ENCODE data around the gene SARS2. TPM values are rescaled to one million over a fixed set of nuclear protein-coding genes. Genes with fewer than 3 reads are reported as not detected.

Gene SARS2
- total RNA-seq, 5 donors from 2014 or later (not counting 1 experiment from before 2014, with no cell fraction given) = 22.0 to 33.5 (median 26.0) TPM

DNA sequence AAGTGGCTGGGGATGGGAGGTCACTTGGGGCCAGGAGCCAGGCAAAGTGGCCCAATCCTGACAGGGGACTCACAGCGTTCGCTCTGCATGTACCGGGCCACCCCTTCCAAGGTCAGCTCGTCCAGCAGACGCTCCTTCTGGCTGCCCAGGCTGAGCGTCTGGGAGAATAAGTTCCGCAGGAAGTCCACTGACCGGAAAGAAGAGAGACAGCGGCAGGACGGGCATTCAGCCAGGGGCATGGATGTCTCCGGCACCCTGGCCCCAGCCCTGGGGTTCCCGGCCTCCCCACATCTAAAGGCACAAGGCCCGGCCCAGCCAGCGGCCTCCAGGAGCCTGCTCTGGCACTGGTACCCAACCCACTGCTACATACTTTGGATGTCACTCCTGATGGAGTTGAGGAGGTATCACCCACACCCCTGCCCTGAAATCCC is 37.2 kb downstream of the SARS2 start:
- Mint-ChIP-seq H3K9me3 (no peaks in the 10 kb centered on the region), H3K4me3 (no peak overlapping the region), H3K36me3 (peaks cover 10% of the 10 kb centered on the region), H3K27me3 (no peaks in the 10 kb centered on the region), H3K4me1 (peaks cover 15 to 22% (median 15%) of the 10 kb centered on the region in 3 donors), H3K27ac (no peak overlapping the region)
- ATAC-seq (replicated peaks in 1 of 4) (no peak), DNase-seq (no peak)
- WGBS (ENCODE audit: insufficient coverage) = 96% methylated on average over 8 of the region's 14 CpGs
- peaks cover 13 to 23% of the 10 kb centered on the region in 2 donors for H3K36me3 ChIP-seq (ENCODE audit: control insufficient read depth in 2 of 2, extremely low read depth in 1 of 2, insufficient read depth in 1 of 2, low read length in 1 of 2)
- H3K4me3 ChIP-seq (ENCODE audit: control insufficient read depth in 1 of 2, extremely low read depth in 1 of 2, low read length in 1 of 2) = no peak overlapping the region
- H3K4me1 ChIP-seq (ENCODE audit: control insufficient read depth in 1 of 2, extremely low read depth in 1 of 2, insufficient read depth in 2 of 2, low read length in 2 of 2) = peaks cover 0 to 11% of the 10 kb centered on the region in 2 experiments
- no peak overlapping the region for H3K27ac ChIP-seq (ENCODE audit: low read length)
- H3K9me3 ChIP-seq = no peaks in the 10 kb centered on the region
- POLR2A ChIA-PET = no interaction called here
- H3K27me3 ChIP-seq (replicated peaks in 1 of 2; ENCODE audit: control insufficient read depth in 2 of 2, extremely low read depth in 1 of 2, insufficient read depth in 2 of 2, low read length in 1 of 2) = no peaks in the 10 kb centered on the region
- CTCF ChIA-PET = no interaction called here

- H3K4me3 Mint-ChIP-seq = no peak overlapping the region
- no peaks in the 10 kb centered on the region for H3K27me3 Mint-ChIP-seq
- no peaks in the 10 kb centered on the region for H3K9me3 ChIP-seq
- CTCF ChIA-PET = no interaction called here
- H3K36me3 Mint-ChIP-seq = peaks cover 10% of the 10 kb centered on the region
- H3K9me3 Mint-ChIP-seq = no peaks in the 10 kb centered on the region
- 100% methylated on average over 2 of the region's 5 CpGs for WGBS (ENCODE audit: insufficient coverage)
- H3K4me1 Mint-ChIP-seq = peaks cover 9 to 17% (median 13%) of the 10 kb centered on the region in 3 donors
- no peak overlapping the region for H3K27ac ChIP-seq (ENCODE audit: low read length)
- ATAC-seq (replicated peaks in 1 of 4) (no peak), DNase-seq (no peak)
- POLR2A ChIA-PET = no interaction called here
- no peak overlapping the region for H3K4me3 ChIP-seq (ENCODE audit: control insufficient read depth in 1 of 2, extremely low read depth in 1 of 2, low read length in 1 of 2)
- H3K4me1 ChIP-seq (ENCODE audit: control insufficient read depth in 1 of 2, extremely low read depth in 1 of 2, insufficient read depth in 2 of 2, low read length in 2 of 2) = peaks cover 0 to 6% of the 10 kb centered on the region in 2 experiments
- H3K27ac Mint-ChIP-seq = no peak overlapping the region
- no peaks in the 10 kb centered on the region for H3K27me3 ChIP-seq (replicated peaks in 1 of 2; ENCODE audit: control insufficient read depth in 2 of 2, extremely low read depth in 1 of 2, insufficient read depth in 2 of 2, low read length in 1 of 2)
- H3K36me3 ChIP-seq (ENCODE audit: control insufficient read depth in 2 of 2, extremely low read depth in 1 of 2, insufficient read depth in 1 of 2, low read length in 1 of 2) = peaks cover 13 to 26% of the 10 kb centered on the region in 2 donors
Observed at GRCh38 chr19:38892841-38893240, 37.7 kb downstream of the SARS2 start.

DNA sequence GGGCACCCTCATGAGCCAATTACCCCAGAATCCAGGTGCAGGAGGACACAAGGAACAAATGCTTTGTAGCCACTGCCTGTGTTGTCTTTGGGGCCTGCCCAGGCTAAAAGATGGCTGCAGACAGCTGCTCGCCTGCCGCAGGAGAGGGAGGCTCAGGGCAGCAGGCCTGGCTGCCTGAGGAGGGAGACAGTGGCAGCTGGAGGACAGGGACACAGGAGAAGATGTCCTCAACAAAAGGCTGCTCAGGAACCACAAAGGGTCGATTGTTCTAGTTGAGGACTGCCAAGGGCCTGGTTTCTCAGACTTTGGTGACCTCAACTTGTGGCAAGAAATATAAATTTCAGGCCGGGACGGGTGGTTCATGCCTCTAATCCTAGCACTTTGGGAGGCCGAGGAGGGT is 38.8 kb downstream of the SARS2 start:
- ChIA-PET CTCF (interaction anchor here (0.5 to 0.7 kb wide), 3 partner anchors 14 to 565 kb away, joined by 3 to 4 read pairs (median 4); no protein-coding TSS in a partner anchor), POLR2A (no interaction called here)
- no peak overlapping the region for H3K27ac ChIP-seq (ENCODE audit: low read length)
- Mint-ChIP-seq H3K4me3 (no peak overlapping the region), H3K27ac (no peak overlapping the region), H3K4me1 (peaks cover 7 to 10% (median 10%) of the 10 kb centered on the region in 3 donors), H3K36me3 (peaks cover 10% of the 10 kb centered on the region), H3K27me3 (no peaks in the 10 kb centered on the region), H3K9me3 (no peaks in the 10 kb centered on the region)
- H3K4me1 ChIP-seq (ENCODE audit: control insufficient read depth in 1 of 2, extremely low read depth in 1 of 2, insufficient read depth in 2 of 2, low read length in 2 of 2) = peaks cover 0 to 5% of the 10 kb centered on the region in 2 experiments
- H3K27me3 ChIP-seq (replicated peaks in 1 of 2; ENCODE audit: control insufficient read depth in 2 of 2, extremely low read depth in 1 of 2, insufficient read depth in 2 of 2, low read length in 1 of 2) = no peaks in the 10 kb centered on the region
- WGBS (ENCODE audit: insufficient coverage) = 93% methylated on average over 5 of the region's 6 CpGs
- H3K36me3 ChIP-seq (ENCODE audit: control insufficient read depth in 2 of 2, extremely low read depth in 1 of 2, insufficient read depth in 1 of 2, low read length in 1 of 2) = peaks cover 13 to 26% of the 10 kb centered on the region in 2 donors
- no peaks in the 10 kb centered on the region for H3K9me3 ChIP-seq
- no peak overlapping the region for H3K4me3 ChIP-seq (ENCODE audit: control insufficient read depth in 1 of 2, extremely low read depth in 1 of 2, low read length in 1 of 2)
- no peak for ATAC-seq (replicated peaks in 1 of 4)
- DNase-seq = no peak

DNA sequence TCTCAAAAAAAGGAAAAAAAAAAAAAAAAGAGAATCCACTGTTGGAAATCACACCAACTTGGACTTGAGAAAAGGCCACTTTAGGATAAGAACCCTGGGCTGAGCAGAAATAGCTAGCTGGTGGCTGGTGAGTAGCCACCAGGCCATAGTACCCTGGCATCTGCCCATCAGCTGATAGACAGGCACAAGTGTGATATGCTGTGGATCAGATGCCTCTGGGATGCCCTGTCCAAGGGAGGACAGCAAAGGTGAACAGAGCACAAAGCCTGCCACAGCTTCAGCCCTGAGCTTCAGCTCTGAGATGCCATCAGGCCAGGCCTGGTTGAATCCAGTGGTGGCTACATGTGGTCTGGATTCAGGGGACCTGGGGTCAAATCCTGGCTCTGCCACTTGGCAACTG is 39.9 kb downstream of the SARS2 start:
- peaks cover 0 to 5% of the 10 kb centered on the region in 2 experiments for H3K4me1 ChIP-seq (ENCODE audit: control insufficient read depth in 1 of 2, extremely low read depth in 1 of 2, insufficient read depth in 2 of 2, low read length in 2 of 2)
- no peaks in the 10 kb centered on the region for H3K9me3 ChIP-seq
- no peak for ATAC-seq (replicated peaks in 1 of 4)
- Mint-ChIP-seq H3K9me3 (no peaks in the 10 kb centered on the region), H3K4me3 (no peak overlapping the region), H3K27me3 (no peaks in the 10 kb centered on the region), H3K4me1 (peaks cover 7 to 8% (median 8%) of the 10 kb centered on the region in 3 donors), H3K27ac (no peak overlapping the region), H3K36me3 (peaks cover 10% of the 10 kb centered on the region)
- no peak for DNase-seq
- peaks cover 13 to 26% of the 10 kb centered on the region in 2 donors for H3K36me3 ChIP-seq (ENCODE audit: control insufficient read depth in 2 of 2, extremely low read depth in 1 of 2, insufficient read depth in 1 of 2, low read length in 1 of 2)
- no peaks in the 10 kb centered on the region for H3K27me3 ChIP-seq (replicated peaks in 1 of 2; ENCODE audit: control insufficient read depth in 2 of 2, extremely low read depth in 1 of 2, insufficient read depth in 2 of 2, low read length in 1 of 2)
- ChIA-PET POLR2A (interaction anchor here in 1 of 2 donors (0.7 kb wide), 1 partner anchor 50 kb away, joined by 5 read pairs; no protein-coding TSS in a partner anchor), CTCF (interaction anchor here (0.6 to 1.0 kb wide), 2 partner anchors 20 to 627 kb away, joined by 5 to 8 read pairs; no protein-coding TSS in a partner anchor)
- no peak overlapping the region for H3K4me3 ChIP-seq (ENCODE audit: control insufficient read depth in 1 of 2, extremely low read depth in 1 of 2, low read length in 1 of 2)
- no peak overlapping the region for H3K27ac ChIP-seq (ENCODE audit: low read length)

GRCh38 chr19:38889803-38890202 is 40.8 kb downstream of the SARS2 start:
- H3K27me3 ChIP-seq (replicated peaks in 1 of 2; ENCODE audit: control insufficient read depth in 2 of 2, extremely low read depth in 1 of 2, insufficient read depth in 2 of 2, low read length in 1 of 2) = no peaks in the 10 kb centered on the region
- H3K27ac ChIP-seq (ENCODE audit: low read length) = no peak overlapping the region
- H3K4me3 ChIP-seq (ENCODE audit: control insufficient read depth in 1 of 2, extremely low read depth in 1 of 2, low read length in 1 of 2) = no peak overlapping the region
- H3K36me3 Mint-ChIP-seq = peaks cover 10% of the 10 kb centered on the region
- no peak overlapping the region for H3K4me3 Mint-ChIP-seq
- H3K4me1 ChIP-seq (ENCODE audit: control insufficient read depth in 1 of 2, extremely low read depth in 1 of 2, insufficient read depth in 2 of 2, low read length in 2 of 2) = peaks cover 0 to 5% of the 10 kb centered on the region in 2 experiments
- DNase-seq (no peak), ATAC-seq (replicated peaks in 1 of 4) (no peak)
- peaks cover 4 to 8% (median 7%) of the 10 kb centered on the region in 3 donors for H3K4me1 Mint-ChIP-seq
- ChIA-PET CTCF (interaction anchor here in 1 of 2 donors (1.0 kb wide), 1 partner anchor 20 kb away, joined by 5 read pairs; no protein-coding TSS in a partner anchor), POLR2A (interaction anchor here in 1 of 2 donors (1.0 kb wide), 1 partner anchor 10 kb away, joined by 4 read pairs; the partner anchor contains the start of gene NFKBIB)
- no peaks in the 10 kb centered on the region for H3K27me3 Mint-ChIP-seq
- no peaks in the 10 kb centered on the region for H3K9me3 ChIP-seq
- H3K36me3 ChIP-seq (ENCODE audit: control insufficient read depth in 2 of 2, extremely low read depth in 1 of 2, insufficient read depth in 1 of 2, low read length in 1 of 2) = peaks cover 13 to 26% of the 10 kb centered on the region in 2 donors
- H3K27ac Mint-ChIP-seq = no peak overlapping the region
- no peaks in the 10 kb centered on the region for H3K9me3 Mint-ChIP-seq
- 100% methylated on average over 1 of the region's 8 CpGs for WGBS (ENCODE audit: insufficient coverage)

- DNase-seq (no peak), ATAC-seq (replicated peaks in 1 of 4) (no peak)
- no peaks in the 10 kb centered on the region for H3K27me3 Mint-ChIP-seq
- no peak overlapping the region for H3K27ac Mint-ChIP-seq
- no peak overlapping the region for H3K4me3 Mint-ChIP-seq
- peaks cover 0 to 5% of the 10 kb centered on the region in 2 experiments for H3K4me1 ChIP-seq (ENCODE audit: control insufficient read depth in 1 of 2, extremely low read depth in 1 of 2, insufficient read depth in 2 of 2, low read length in 2 of 2)
- H3K9me3 Mint-ChIP-seq = no peaks in the 10 kb centered on the region
- peaks cover 13 to 26% of the 10 kb centered on the region in 2 donors for H3K36me3 ChIP-seq (ENCODE audit: control insufficient read depth in 2 of 2, extremely low read depth in 1 of 2, insufficient read depth in 1 of 2, low read length in 1 of 2)
- WGBS (ENCODE audit: insufficient coverage) = 100% methylated on average over 8 of the region's 17 CpGs
- no peak overlapping the region for H3K27ac ChIP-seq (ENCODE audit: low read length)
- ChIA-PET POLR2A (no interaction called here), CTCF (no interaction called here)
- no peaks in the 10 kb centered on the region for H3K27me3 ChIP-seq (replicated peaks in 1 of 2; ENCODE audit: control insufficient read depth in 2 of 2, extremely low read depth in 1 of 2, insufficient read depth in 2 of 2, low read length in 1 of 2)
- no peaks in the 10 kb centered on the region for H3K9me3 ChIP-seq
- H3K4me3 ChIP-seq (ENCODE audit: control insufficient read depth in 1 of 2, extremely low read depth in 1 of 2, low read length in 1 of 2) = no peak overlapping the region
- H3K36me3 Mint-ChIP-seq = peaks cover 7% of the 10 kb centered on the region
- peaks cover 0 to 8% (median 4%) of the 10 kb centered on the region in 3 donors for H3K4me1 Mint-ChIP-seq
Observed at GRCh38 chr19:38888876-38889275, 41.7 kb downstream of the SARS2 start.

Data from T-cell (primary cell).